ENCODE measurements around the gene AATF. TPM values are rescaled to one million over a fixed set of nuclear protein-coding genes. Genes with fewer than 3 reads are reported as not detected.

The AATF gene
- total and polyA plus RNA-seq, 9 of the 15 experiments (the other 6 are each of a cell fraction or from before 2014, with no cell fraction given) = 34.5 to 133 (median 90.1) TPM

DNA sequence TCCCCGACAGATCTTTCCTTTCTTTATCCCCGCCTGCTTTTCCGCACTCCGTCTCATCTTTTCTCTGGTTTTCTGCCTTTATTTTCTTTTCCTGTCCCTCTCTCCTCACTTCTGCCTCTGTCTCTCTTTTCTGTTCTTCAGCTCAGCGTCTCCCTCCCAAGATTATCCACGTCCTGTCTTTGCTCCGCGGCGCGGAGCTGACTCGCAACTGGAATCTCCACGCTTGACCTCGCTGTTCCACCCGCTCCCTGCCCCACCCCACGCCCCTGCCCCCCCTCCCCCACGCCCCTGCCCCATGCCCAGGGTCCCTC is 16.4 kb upstream of the AATF start:
- ATAC-seq (no peak), DNase-seq (ENCODE audit: extremely low read depth in 1 of 4, low spot score in 3 of 4) (no peak), FAIRE-seq (no peak)
- 0% methylated on average over 4 of the region's 16 CpGs for WGBS (ENCODE audit: insufficient coverage, low coverage, missing lambda C conversion rate)
- Histone ChIP-seq H3K36me3 (ENCODE audit: control insufficient read depth, insufficient read depth, low read length) (no peaks in the 10 kb centered on the region), H4K20me1 (replicated peaks; ENCODE audit: control insufficient read depth, insufficient read depth, low read length) (peaks cover 40% of the 10 kb centered on the region), H3K27ac (ENCODE audit: extremely low read depth, low read depth, low read length) (no peak overlapping the region), H3K79me2 (ENCODE audit: control insufficient read depth, insufficient read depth, low read length) (no peaks in the 10 kb centered on the region), H2AFZ (ENCODE audit: low read depth, low read length) (no peak overlapping the region), H3K27me3 (ENCODE audit: control insufficient read depth in 2 of 2, insufficient read depth in 2 of 2, low read length in 2 of 2) (peaks cover 67 to 74% of the 10 kb centered on the region in 2 experiments), H3K9me1 (ENCODE audit: control insufficient read depth, insufficient read depth, low read length) (no peaks in the 10 kb centered on the region), H3K4me1 (replicated peaks in 1 of 2; ENCODE audit: control insufficient read depth in 2 of 2, insufficient read depth in 2 of 2, low read length in 2 of 2) (peaks cover 9 to 55% of the 10 kb centered on the region in 2 experiments), H3K9me3 (replicated peaks; ENCODE audit: control insufficient read depth, insufficient read depth, low read depth, low read length) (no peaks in the 10 kb centered on the region), H3K4me3 (no peak overlapping the region), H3K4me2 (ENCODE audit: insufficient read depth, low read length) (no peak overlapping the region), H3K9ac (ENCODE audit: insufficient read depth in 1 of 2, low read depth in 2 of 2, low read length in 2 of 2) (no peak overlapping the region)
- ChIA-PET CTCF (ENCODE audit: low intra/inter-chr PET ratio) (no interaction called here), POLR2A (interaction anchor here (0.7 kb wide), 1 partner anchor 233 kb away, joined by 3 read pairs; no protein-coding TSS in a partner anchor)
- intact Hi-C loops (cut with micrococcal nuclease) (no loop called here), in situ Hi-C loops (cut with MboI) (no loop called here)
- no TSS peak for BruUV-seq (replicated peaks)
- TF ChIP-seq SMAD3 (CRISPR knock-in tag; conservative IDR thresholded peaks at IDR 0.05) (no peak), TGIF2 (CRISPR knock-in tag; IDR thresholded peaks at IDR 0.05) (no peak), TSC22D4 (tag; IDR thresholded peaks at IDR 0.05) (no peak), VEZF1 (CRISPR knock-in tag; IDR thresholded peaks at IDR 0.05) (no peak), FOXM1 (IDR thresholded peaks at IDR 0.05; ENCODE audit: low read depth) (no peak), FOXM1 (CRISPR knock-in tag; IDR thresholded peaks at IDR 0.05; ENCODE audit: low read depth) (no peak), ZNF707 (CRISPR knock-in tag; conservative IDR thresholded peaks at IDR 0.05) (no peak), ZNF140 (CRISPR knock-in tag; IDR thresholded peaks at IDR 0.05) (no peak), FUS (optimal IDR thresholded peaks at IDR 0.05; ENCODE audit: low read depth, low read length) (no peak), SRF (CRISPR knock-in tag; IDR thresholded peaks at IDR 0.05) (no peak), TCF7L2 (IDR thresholded peaks at IDR 0.05; ENCODE audit: low read depth, low read length) (no peak), ZNF785 (CRISPR knock-in tag; IDR thresholded peaks at IDR 0.05) (no peak), SETDB1 (IDR thresholded peaks at IDR 0.05; ENCODE audit: low read length) (no peak), C11orf30 (IDR thresholded peaks at IDR 0.05; ENCODE audit: low read depth) (no peak), ZFP30 (CRISPR knock-in tag; IDR thresholded peaks at IDR 0.05; ENCODE audit: borderline replicate concordance) (no peak), CREBBP (IDR thresholded peaks at IDR 0.05; ENCODE audit: low read depth, low read length) (no peak), POU5F1 (IDR thresholded peaks at IDR 0.05; ENCODE audit: borderline replicate concordance, low read depth, low read length, partially characterized antibody) (no peak)
- TF ChIP-seq, protein P1, sequence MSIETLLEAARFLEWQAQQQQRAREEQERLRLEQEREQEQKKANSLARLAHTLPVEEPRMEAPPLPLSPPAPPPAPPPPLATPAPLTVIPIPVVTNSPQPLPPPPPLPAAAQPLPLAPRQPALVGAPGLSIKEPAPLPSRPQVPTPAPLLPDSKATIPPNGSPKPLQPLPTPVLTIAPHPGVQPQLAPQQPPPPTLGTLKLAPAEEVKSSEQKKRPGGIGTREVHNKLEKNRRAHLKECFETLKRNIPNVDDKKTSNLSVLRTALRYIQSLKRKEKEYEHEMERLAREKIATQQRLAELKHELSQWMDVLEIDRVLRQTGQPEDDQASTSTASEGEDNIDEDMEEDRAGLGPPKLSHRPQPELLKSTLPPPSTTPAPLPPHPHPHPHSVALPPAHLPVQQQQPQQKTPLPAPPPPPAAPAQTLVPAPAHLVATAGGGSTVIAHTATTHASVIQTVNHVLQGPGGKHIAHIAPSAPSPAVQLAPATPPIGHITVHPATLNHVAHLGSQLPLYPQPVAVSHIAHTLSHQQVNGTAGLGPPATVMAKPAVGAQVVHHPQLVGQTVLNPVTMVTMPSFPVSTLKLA (conservative IDR thresholded peaks at IDR 0.05) = no peak
